ENCODE data around the gene MGST2. TPM values are rescaled to one million over a fixed set of nuclear protein-coding genes. Genes with fewer than 3 reads are reported as not detected.

MGST2 gene
- 15.0 and 16.3 TPM in 2 replicates for total RNA-seq

DNA sequence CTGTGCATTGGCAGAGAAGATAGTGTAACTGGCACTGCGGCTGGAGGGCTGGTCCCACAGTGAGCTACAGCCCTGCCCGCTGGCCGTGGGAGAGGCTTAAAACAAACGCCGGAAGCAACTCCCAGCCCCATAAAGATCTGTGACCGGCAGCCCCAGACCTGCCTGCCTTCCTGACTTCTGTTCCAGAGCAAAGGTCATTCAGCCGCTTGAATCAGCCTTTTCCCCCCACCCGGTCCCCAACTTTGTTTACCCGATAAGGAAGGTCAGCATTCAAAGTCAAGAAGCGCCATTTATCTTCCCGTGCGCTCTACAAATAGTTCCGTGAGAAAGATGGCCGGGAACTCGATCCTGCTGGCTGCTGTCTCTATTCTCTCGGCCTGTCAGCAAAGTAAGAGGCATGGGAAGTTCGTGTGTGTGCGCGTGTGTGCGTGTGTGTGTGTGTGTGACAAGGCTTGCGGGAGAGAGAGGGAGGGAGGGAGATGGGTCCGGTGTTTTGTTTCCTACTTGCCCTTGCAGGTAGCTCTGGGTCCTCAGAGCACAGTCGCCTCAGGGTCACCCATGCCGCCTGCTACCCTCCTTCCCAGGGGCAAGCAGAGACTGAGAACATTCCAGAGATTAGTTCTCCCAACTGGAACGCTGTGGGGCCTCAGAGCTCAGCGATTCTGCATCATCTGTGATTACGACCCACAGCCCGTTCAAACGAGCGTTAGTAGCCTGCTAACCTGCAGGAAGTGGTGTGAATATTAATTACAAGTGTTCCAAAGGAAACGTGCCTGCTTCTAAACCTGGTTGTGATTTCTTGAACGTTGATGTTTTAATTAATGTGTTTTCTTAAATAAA is at the start of gene MGST2:
Gene MGST2, plus strand, starts transcription at position 130 of the 840 bp plus-strand sequence. Its CDS starts 201 bp downstream, at position 331.

Other genes starting within 250 kb of the MGST2 start
- gene RAB33B, start 211.7 kb upstream of the MGST2 start, total RNA-seq, result 4.9 and 5.5 TPM in 2 replicates
- gene SETD7, start 109.6 kb upstream of the MGST2 start, total RNA-seq, result 20.2 and 25.9 TPM in 2 replicates